ENCODE measurements around the gene LRFN2.
A peak's percentile ranks its signal among the peaks of the same experiment; 100 is the strongest.

LRFN2 gene

GRCh38 chr6:40438246-40438887 is 148.8 kb downstream of the LRFN2 start:
- DNase-seq (ENCODE audit: low read depth, low spot score): no peak

GRCh38 chr6:40437631-40438030 is 149.5 kb downstream of the LRFN2 start:
- no peak for DNase-seq (ENCODE audit: low read depth, low spot score)

- no peak for DNase-seq (ENCODE audit: low read depth, low spot score)
These were observed 150.2 kb downstream of the LRFN2 start for GRCh38 chr6:40436685-40437604.

- DNase-seq (ENCODE audit: low read depth, low spot score): no peak
These were observed 154.2 kb downstream of the LRFN2 start for GRCh38 chr6:40432982-40433381.

- DNase-seq (ENCODE audit: low read depth, low spot score): no peak
These were observed 155.5 kb downstream of the LRFN2 start for GRCh38 chr6:40431706-40432105.

GRCh38 chr6:40427196-40427595 is 160.0 kb downstream of the LRFN2 start:
- no peak for DNase-seq (ENCODE audit: low read depth, low spot score)

- DNase-seq (ENCODE audit: low read depth, low spot score): no peak
These were observed 160.7 kb downstream of the LRFN2 start for GRCh38 chr6:40426346-40427066.

GRCh38 chr6:40425192-40425919 is 161.8 kb downstream of the LRFN2 start:
- DNase-seq (ENCODE audit: low read depth, low spot score): no peak

GRCh38 chr6:40422046-40422445 is 165.1 kb downstream of the LRFN2 start:
- no peak for DNase-seq (ENCODE audit: low read depth, low spot score)

GRCh38 chr6:40419946-40420728 is 167.0 kb downstream of the LRFN2 start:
- DNase-seq (ENCODE audit: low read depth, low spot score): no peak

GRCh38 chr6:40419377-40419776 is 167.8 kb downstream of the LRFN2 start:
- DNase-seq (ENCODE audit: low read depth, low spot score): no peak

GRCh38 chr6:40417031-40417430 is 170.1 kb downstream of the LRFN2 start:
- DNase-seq (ENCODE audit: low read depth, low spot score): no peak

GRCh38 chr6:40414617-40415016 is 172.5 kb downstream of the LRFN2 start:
- DNase-seq (ENCODE audit: low read depth, low spot score): no peak

GRCh38 chr6:40413239-40413638 is 173.9 kb downstream of the LRFN2 start:
- no peak for DNase-seq (ENCODE audit: low read depth, low spot score)

- no peak for DNase-seq (ENCODE audit: low read depth, low spot score)
These were observed 175.3 kb downstream of the LRFN2 start for GRCh38 chr6:40411881-40412280.

GRCh38 chr6:40410821-40411220 is 176.3 kb downstream of the LRFN2 start:
- no peak for DNase-seq (ENCODE audit: low read depth, low spot score)

GRCh38 chr6:40409716-40410397 is 177.3 kb downstream of the LRFN2 start:
- DNase-seq (ENCODE audit: low read depth, low spot score): peak; percentile 15

GRCh38 chr6:40408786-40409542 is 178.2 kb downstream of the LRFN2 start:
- DNase-seq (ENCODE audit: low read depth, low spot score): no peak

GRCh38 chr6:40407239-40407638 is 179.9 kb downstream of the LRFN2 start:
- DNase-seq (ENCODE audit: low read depth, low spot score): no peak

GRCh38 chr6:40406175-40406574 is 181.0 kb downstream of the LRFN2 start:
- DNase-seq (ENCODE audit: low read depth, low spot score): no peak

Measured in smooth muscle cell of the brain vasculature (primary cell).